A549 (cell line): Measurements from ENCODE around the gene OSBPL2. TPM values are rescaled to one million over a fixed set of nuclear protein-coding genes. Genes with fewer than 3 reads are reported as not detected.

ENCODE experiments used
- ATAC-seq, 2 experiments: fragments of 200-7000 bp in 1 of 2; fragments of >200 bp in 1 of 2; cut with Nextera tagmentation in 1 of 2; cut with Tn5 transposase in 1 of 2; 3 replicates each; pipeline versions ENCODE4 v1.8.0 to v1.9.1; 2018 to 2020; ENCODE audit warnings: mild to moderate bottlenecking in 1 of 2, moderate library complexity in 1 of 2
- CTCF ChIA-PET: fragments of 300-600 bp; sonication (Branson Sonifier 250); formaldehyde crosslinking; extraction: SDS; loops from one replicate; lab custom pipeline; 2021; ENCODE audit warnings: antibody characterized with exemption, inconsistent platforms; lab: Yijun Ruan, JAX
- POLR2A ChIA-PET: fragments of 350-600 bp; formaldehyde crosslinking; extraction: SDS; loops from one replicate; lab custom pipeline; 2021; ENCODE audit warnings: antibody characterized with exemption, inconsistent platforms; lab: Yijun Ruan, JAX
- DNase-seq, 2 experiments: peaks; one replicate each; pipeline versions ENCODE4 v3.0.0 to v3.0.0-alpha.2; 2011 to 2016; ENCODE audit warnings: low read depth in 1 of 2, low spot score in 1 of 2
- FAIRE-seq: peaks from 2 replicates; lab custom pipeline; 2011; peaks lifted over from hg19 to GRCh38; lab: Jason Lieb, UNC
- H3K27ac ChIP-seq, 2 experiments: fragments of >200 bp; sonication (Bioruptor Twin); formaldehyde crosslinking; 3 replicates each; pipeline ENCODE4 v1.5.1; 2016 to 2017
- H3K4me1 ChIP-seq: fragments of >200 bp; sonication (Bioruptor Twin); formaldehyde crosslinking; 3 replicates; pipeline ENCODE4 v1.6.1; 2016
- H3K4me2 ChIP-seq: fragments of >200 bp; sonication (Bioruptor Twin); formaldehyde crosslinking; 3 replicates; pipeline ENCODE4 v1.6.1; 2016
- H3K4me3 ChIP-seq: fragments of >200 bp; sonication (Bioruptor Twin); formaldehyde crosslinking; 3 replicates; pipeline ENCODE4 v1.5.1; 2016
- H3K9me3 ChIP-seq: fragments of >200 bp; sonication (Bioruptor Twin); formaldehyde crosslinking; 3 replicates; pipeline ENCODE4 v1.6.1; 2016
- BCL3 ChIP-seq: fragments of >200 bp; sonication (Bioruptor Twin); formaldehyde crosslinking; IDR thresholded peaks from 3 replicates; pipeline ENCODE4 v1.6.1; 2016
- BHLHE40 ChIP-seq: IDR thresholded peaks from 2 replicates; pipeline ENCODE4 v1.6.1; 2012; ENCODE audit warnings: low read depth, low read length, inconsistent platforms
- CBX2 ChIP-seq: fragments of 200-600 bp; sonication (generic); IDR thresholded peaks from 2 replicates; pipeline ENCODE4 v1.6.1; 2016; ENCODE audit warnings: low read depth, mild to moderate bottlenecking, borderline replicate concordance
- CBX8 ChIP-seq: fragments of 200-600 bp; sonication (generic); IDR thresholded peaks from 2 replicates; pipeline ENCODE4 v1.6.1; 2016
- CEBPB ChIP-seq, 2 experiments: fragments of >200 bp in 1 of 2; sonication (Bioruptor Twin) in 1 of 2; formaldehyde crosslinking in 1 of 2; IDR thresholded peaks; 2 replicates each; pipeline ENCODE4 v1.6.1; 2012 to 2016
- CHD4 ChIP-seq: fragments of 200-600 bp; sonication (generic); IDR thresholded peaks from 2 replicates; pipeline ENCODE4 v1.6.1; 2016; ENCODE audit warnings: antibody characterized with exemption, mild to moderate bottlenecking, borderline replicate concordance
- ESRRA ChIP-seq: fragments of 150-350 bp; IDR thresholded peaks from 2 replicates; pipeline ENCODE4 v1.6.1; 2014; ENCODE audit warnings: mild to moderate bottlenecking, low read length, borderline replicate concordance
- FOXS1 ChIP-seq: fragments of 250-450 bp; sonication (Bioruptor Pico); IDR thresholded peaks from 2 replicates; pipeline ENCODE4 v1.5.0; 2020; ENCODE audit warnings: mild to moderate bottlenecking, moderate library complexity
- HDAC2 ChIP-seq: fragments of 200-600 bp; sonication (generic); IDR thresholded peaks from 2 replicates; pipeline ENCODE4 v1.6.1; 2016
- HES2 ChIP-seq: fragments of >200 bp; sonication (Bioruptor Twin); formaldehyde crosslinking; IDR thresholded peaks from 2 replicates; pipeline ENCODE4 v1.6.1; 2016
- HOXA7 ChIP-seq: fragments of 250-450 bp; sonication (Bioruptor Pico); IDR thresholded peaks from 2 replicates; pipeline ENCODE4 v1.5.0; 2020; ENCODE audit warnings: mild to moderate bottlenecking, moderate library complexity
- HOXB13 ChIP-seq: fragments of 250-450 bp; sonication (Bioruptor Pico); IDR thresholded peaks from 2 replicates; pipeline ENCODE4 v1.5.0; 2020; ENCODE audit warnings: low read depth, mild to moderate bottlenecking, moderate library complexity
- HOXB5 ChIP-seq: fragments of 250-450 bp; sonication (Bioruptor Pico); IDR thresholded peaks from 2 replicates; pipeline ENCODE4 v1.5.0; 2020; ENCODE audit warnings: mild to moderate bottlenecking, moderate library complexity
- JUNB ChIP-seq: fragments of >200 bp; sonication (Bioruptor Twin); formaldehyde crosslinking; IDR thresholded peaks from 2 replicates; pipeline ENCODE4 v1.6.1; 2016
- POLR2A ChIP-seq: IDR thresholded peaks from 2 replicates; pipeline ENCODE4 v1.6.1; 2012; ENCODE audit warnings: mild to moderate bottlenecking, low read length
- POLR2AphosphoS2 ChIP-seq: conservative IDR thresholded peaks from 2 replicates; pipeline ENCODE4 v1.6.1; 2012; ENCODE audit warnings: low read length, improper control_type of control experiment, inconsistent platforms
- RCOR1 ChIP-seq: fragments of 150-350 bp; IDR thresholded peaks from 2 replicates; pipeline ENCODE4 v1.6.1; 2014; ENCODE audit warnings: antibody characterized with exemption, low read length, low read depth
- RFX5 ChIP-seq: fragments of 450-650 bp; IDR thresholded peaks from 2 replicates; pipeline ENCODE4 v1.7.1; 2014; ENCODE audit warnings: antibody characterized with exemption, mild to moderate bottlenecking, moderate library complexity
- ZC3H11A ChIP-seq: fragments of 450-650 bp; IDR thresholded peaks from 2 replicates; pipeline ENCODE4 v1.6.1; 2014; ENCODE audit warnings: antibody characterized with exemption, mild to moderate bottlenecking
- ZFP36 ChIP-seq: fragments of 450-650 bp; IDR thresholded peaks from 2 replicates; pipeline ENCODE4 v1.6.1; 2014; ENCODE audit warnings: borderline replicate concordance; ENCODE audit not compliant: partially characterized antibody
- ZSCAN20 ChIP-seq: fragments of 250-450 bp; sonication (Bioruptor Pico); IDR thresholded peaks from 2 replicates; pipeline ENCODE4 v1.8.0; 2022; ENCODE audit warnings: mild to moderate bottlenecking, moderate library complexity
- WGBS: methylation state at CpG from one replicate; pipeline ENCODE4 v1.1.6; 2017; ENCODE audit errors: missing lambda C conversion rate; 5-methylcytosine and 5-hydroxymethylcytosine counted together
- polyA plus RNA-seq, 4 experiments: library from polyadenylated mRNA; depleted of rRNA in 3 of 4; stranded (reverse); fragments of >200 nt; fragmentation: RNase III in 1 of 4; extraction: RNeasy Plus Mini Kit Qiagen cat#74134 plus additional on column Dnase treatment in 1 of 4; gene quantifications; 2 replicates in 3 of 4; 3 replicates in 1 of 4; pipeline ENCODE4 v1.2.3, GENCODE V29; 2011 to 2017
- TF ChIP-seq, protein P1 (sequence below): IDR thresholded peaks from 2 replicates; pipeline ENCODE4 v1.6.1; 2012
- TF ChIP-seq, protein P2 (sequence below): fragments of 150-350 bp; IDR thresholded peaks from 2 replicates; pipeline ENCODE4 v1.6.1; 2014; ENCODE audit warnings: low read depth, mild to moderate bottlenecking, low read length
- TF ChIP-seq, protein P3 (sequence below): fragments of 450-650 bp; IDR thresholded peaks from 2 replicates; pipeline ENCODE4 v1.6.1; 2014; ENCODE audit warnings: antibody characterized with exemption

Gene OSBPL2
- polyA plus RNA-seq, 2 of the 4 experiments (the other 2 are of a cell fraction), result 14.6 to 14.8 TPM

- ATAC-seq, result peak in 1 of 2 experiments; percentile 2; a peak in 2 of 6 replicates
- no peak for FAIRE-seq
- H3K4me1 ChIP-seq, result peaks cover 55% of the 10 kb centered on the region
- peaks cover 5% of the 10 kb centered on the region for H3K9me3 ChIP-seq
- DNase-seq, result no peak
- CTCF ChIA-PET, result interaction anchor here (0.9 to 8.8 kb wide), 5 partner anchors 59 to 72 kb away, joined by 3 to 93 read pairs (median 4); no protein-coding TSS in a partner anchor
- no peak overlapping the region for H3K4me2 ChIP-seq
- peak overlapping the region in 1 of 2 experiments; percentile 60; a peak in 3 of 6 replicates for H3K27ac ChIP-seq
- TF ChIP-seq HOXB13 (CRISPR knock-in tag), result no peak
- TF ChIP-seq HDAC2, result no peak
- no peak for TF ChIP-seq ZSCAN20 (CRISPR knock-in tag)
- no peak for TF ChIP-seq ZC3H11A
- no peak for TF ChIP-seq FOXS1 (CRISPR knock-in tag)
- TF ChIP-seq HES2, result no peak
- no peak for TF ChIP-seq HOXB5 (CRISPR knock-in tag)
- TF ChIP-seq RFX5, result no peak
- no peak for TF ChIP-seq CBX2
- no peak overlapping the region for H3K4me3 ChIP-seq
- WGBS, result 70% methylated on average over 23 of the region's 29 CpGs
- POLR2A ChIA-PET, result interaction anchor here (1.3 kb wide), 1 partner anchor 10 kb away, joined by 3 read pairs; no protein-coding TSS in a partner anchor
Observed at GRCh38 chr20:62309947-62310756, 71.8 kb downstream of the OSBPL2 start.

- peaks cover 11% of the 10 kb centered on the region for H3K9me3 ChIP-seq
- peak overlapping the region in 1 of 2 experiments; percentile 60; a peak in 3 of 6 replicates for H3K27ac ChIP-seq
- FAIRE-seq, result no peak
- 80% methylated on average over 14 of the region's 25 CpGs for WGBS
- ChIA-PET POLR2A (interaction anchor here (1.3 kb wide), 1 partner anchor 10 kb away, joined by 3 read pairs; no protein-coding TSS in a partner anchor), CTCF (interaction anchor here (0.9 to 5.0 kb wide), 3 partner anchors 59 to 67 kb away, joined by 3 to 26 read pairs (median 4); no protein-coding TSS in a partner anchor)
- TF ChIP-seq HOXB5 (CRISPR knock-in tag) (no peak), ESRRA (no peak), HOXA7 (no peak), CBX8 (no peak), BHLHE40 (no peak), POLR2A (no peak), CBX2 (no peak), ZSCAN20 (CRISPR knock-in tag) (no peak), POLR2AphosphoS2 (no peak), CHD4 (no peak), BCL3 (no peak), CEBPB (IDR thresholded peaks at IDR 0.05) (no peak), ZC3H11A (no peak), HES2 (no peak)
- TF ChIP-seq, protein P1, sequence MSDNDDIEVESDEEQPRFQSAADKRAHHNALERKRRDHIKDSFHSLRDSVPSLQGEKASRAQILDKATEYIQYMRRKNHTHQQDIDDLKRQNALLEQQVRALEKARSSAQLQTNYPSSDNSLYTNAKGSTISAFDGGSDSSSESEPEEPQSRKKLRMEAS, result no peak
- no peak for DNase-seq
- H3K4me2 ChIP-seq, result no peak overlapping the region
- H3K4me1 ChIP-seq, result peaks cover 49% of the 10 kb centered on the region
- peak in 1 of 2 experiments; percentile 2; a peak in 2 of 6 replicates for ATAC-seq
- no peak overlapping the region for H3K4me3 ChIP-seq
Observed at GRCh38 chr20:62310757-62311121, 72.4 kb downstream of the OSBPL2 start.

- no peak for FAIRE-seq
- peaks cover 15% of the 10 kb centered on the region for H3K9me3 ChIP-seq
- TF ChIP-seq, protein P2, sequence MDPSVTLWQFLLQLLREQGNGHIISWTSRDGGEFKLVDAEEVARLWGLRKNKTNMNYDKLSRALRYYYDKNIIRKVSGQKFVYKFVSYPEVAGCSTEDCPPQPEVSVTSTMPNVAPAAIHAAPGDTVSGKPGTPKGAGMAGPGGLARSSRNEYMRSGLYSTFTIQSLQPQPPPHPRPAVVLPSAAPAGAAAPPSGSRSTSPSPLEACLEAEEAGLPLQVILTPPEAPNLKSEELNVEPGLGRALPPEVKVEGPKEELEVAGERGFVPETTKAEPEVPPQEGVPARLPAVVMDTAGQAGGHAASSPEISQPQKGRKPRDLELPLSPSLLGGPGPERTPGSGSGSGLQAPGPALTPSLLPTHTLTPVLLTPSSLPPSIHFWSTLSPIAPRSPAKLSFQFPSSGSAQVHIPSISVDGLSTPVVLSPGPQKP, result no peak
- TF ChIP-seq BCL3 (no peak), RCOR1 (no peak), BHLHE40 (no peak), ZFP36 (no peak), JUNB (no peak)
- TF ChIP-seq, protein P3, sequence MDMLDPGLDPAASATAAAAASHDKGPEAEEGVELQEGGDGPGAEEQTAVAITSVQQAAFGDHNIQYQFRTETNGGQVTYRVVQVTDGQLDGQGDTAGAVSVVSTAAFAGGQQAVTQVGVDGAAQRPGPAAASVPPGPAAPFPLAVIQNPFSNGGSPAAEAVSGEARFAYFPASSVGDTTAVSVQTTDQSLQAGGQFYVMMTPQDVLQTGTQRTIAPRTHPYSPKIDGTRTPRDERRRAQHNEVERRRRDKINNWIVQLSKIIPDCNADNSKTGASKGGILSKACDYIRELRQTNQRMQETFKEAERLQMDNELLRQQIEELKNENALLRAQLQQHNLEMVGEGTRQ, result no peak
- CTCF ChIA-PET, result interaction anchor here (0.9 to 5.0 kb wide), 3 partner anchors 58 to 66 kb away, joined by 3 to 26 read pairs (median 4); no protein-coding TSS in a partner anchor
- peaks cover 45% of the 10 kb centered on the region for H3K4me1 ChIP-seq
- ATAC-seq, result no peak
- WGBS, result 89% methylated on average over 9 of the region's 18 CpGs
- POLR2A ChIA-PET, result interaction anchor here (1.3 kb wide), 1 partner anchor 9 kb away, joined by 3 read pairs; no protein-coding TSS in a partner anchor
- no peak overlapping the region for H3K4me2 ChIP-seq
- H3K4me3 ChIP-seq, result no peak overlapping the region
- peak overlapping the region in 1 of 2 experiments; percentile 60; a peak in 3 of 6 replicates for H3K27ac ChIP-seq
- no peak for DNase-seq
Observed at GRCh38 chr20:62311150-62311549, 72.8 kb downstream of the OSBPL2 start.
